Neural progenitor cell (in vitro differentiated cells): ENCODE measurements around the gene VGLL1.
A peak's percentile ranks its signal among the peaks of the same experiment; 100 is the strongest.

Experiments
- EZH2 ChIP-seq: fragments of 200-600 bp; sonication (generic); IDR thresholded peaks from 2 replicates; pipeline ENCODE4 v1.6.1; 2017; ENCODE audit warnings: antibody characterized with exemption, mild to moderate bottlenecking, moderate library complexity
- TF ChIP-seq, protein P1 (sequence below): fragments of 200-600 bp; sonication (generic); IDR thresholded peaks from 2 replicates; pipeline ENCODE4 v1.5.1; 2017; ENCODE audit warnings: antibody characterized with exemption, mild to moderate bottlenecking

DNA sequence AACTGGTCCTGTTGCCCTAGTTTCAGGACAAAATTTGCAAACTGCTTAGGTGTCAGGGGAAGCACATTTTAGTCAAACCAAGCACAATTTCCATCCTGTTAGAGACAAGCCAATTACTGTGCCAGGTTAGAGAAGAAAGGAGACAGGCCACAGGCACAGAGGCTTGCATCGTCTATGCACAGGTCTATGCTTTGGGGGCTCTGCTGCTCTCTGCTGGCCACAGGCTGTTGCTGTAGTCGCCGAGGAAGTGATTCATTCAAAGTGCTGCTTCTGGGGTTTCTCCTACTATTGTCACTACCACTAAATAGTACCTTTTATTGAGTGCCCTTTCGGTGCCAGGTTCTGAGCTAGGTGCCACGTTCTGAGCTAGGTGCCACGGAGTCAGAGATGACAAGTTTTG lies 45.5 kb downstream of the VGLL1 start:
- no peak for TF ChIP-seq EZH2
- TF ChIP-seq, protein P1, sequence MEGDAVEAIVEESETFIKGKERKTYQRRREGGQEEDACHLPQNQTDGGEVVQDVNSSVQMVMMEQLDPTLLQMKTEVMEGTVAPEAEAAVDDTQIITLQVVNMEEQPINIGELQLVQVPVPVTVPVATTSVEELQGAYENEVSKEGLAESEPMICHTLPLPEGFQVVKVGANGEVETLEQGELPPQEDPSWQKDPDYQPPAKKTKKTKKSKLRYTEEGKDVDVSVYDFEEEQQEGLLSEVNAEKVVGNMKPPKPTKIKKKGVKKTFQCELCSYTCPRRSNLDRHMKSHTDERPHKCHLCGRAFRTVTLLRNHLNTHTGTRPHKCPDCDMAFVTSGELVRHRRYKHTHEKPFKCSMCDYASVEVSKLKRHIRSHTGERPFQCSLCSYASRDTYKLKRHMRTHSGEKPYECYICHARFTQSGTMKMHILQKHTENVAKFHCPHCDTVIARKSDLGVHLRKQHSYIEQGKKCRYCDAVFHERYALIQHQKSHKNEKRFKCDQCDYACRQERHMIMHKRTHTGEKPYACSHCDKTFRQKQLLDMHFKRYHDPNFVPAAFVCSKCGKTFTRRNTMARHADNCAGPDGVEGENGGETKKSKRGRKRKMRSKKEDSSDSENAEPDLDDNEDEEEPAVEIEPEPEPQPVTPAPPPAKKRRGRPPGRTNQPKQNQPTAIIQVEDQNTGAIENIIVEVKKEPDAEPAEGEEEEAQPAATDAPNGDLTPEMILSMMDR = peak; percentile 59
